ENCODE data around the gene POP5.
A peak's percentile ranks its signal among the peaks of the same experiment; 100 is the strongest.

Gene POP5

DNA sequence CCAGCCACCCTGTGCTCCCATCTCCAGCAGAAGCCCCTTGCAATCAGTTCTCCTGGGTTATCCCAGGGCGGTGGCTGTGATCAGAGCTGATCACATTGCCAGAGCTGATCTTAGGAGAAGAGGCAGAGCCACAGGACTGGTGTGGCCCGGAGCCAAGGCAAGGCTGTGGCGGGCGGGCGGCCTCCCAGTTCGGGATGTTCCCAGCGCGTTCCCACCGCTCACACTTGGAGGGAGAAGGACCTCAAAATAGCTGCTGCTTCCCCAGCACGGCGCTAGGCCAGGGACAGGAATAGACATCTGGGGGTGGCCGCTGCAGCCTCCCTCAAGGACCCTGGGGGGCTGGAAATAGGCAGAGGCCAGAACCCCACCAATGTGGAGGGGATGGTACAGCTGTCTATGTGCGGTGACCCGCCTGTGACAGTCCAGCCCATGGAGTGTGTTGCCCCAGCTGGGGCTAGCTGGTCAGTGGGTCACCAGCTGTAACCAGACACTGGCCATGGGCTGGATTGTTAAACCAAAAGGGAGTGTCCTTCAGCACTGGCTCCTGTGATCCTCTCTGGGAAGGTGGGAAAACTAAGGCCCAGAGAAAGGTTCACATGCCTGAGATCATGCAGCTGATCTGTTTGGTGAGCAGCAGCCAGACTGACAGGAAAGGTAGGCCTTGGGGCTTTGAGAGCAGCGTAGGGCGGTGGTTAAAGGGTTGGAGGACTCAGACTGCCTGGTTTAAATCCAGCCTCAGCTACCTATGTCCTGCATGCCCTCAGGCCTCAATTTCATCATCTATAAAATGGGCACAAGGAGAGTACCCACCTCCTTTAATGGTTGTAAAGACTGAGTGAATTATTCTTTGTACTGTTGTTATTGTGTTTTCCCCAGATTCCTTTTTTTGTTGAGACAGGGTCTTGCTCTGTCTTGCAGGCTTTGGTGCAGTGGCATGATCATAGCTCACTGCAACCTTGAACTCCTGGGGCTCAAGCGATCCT is 8.0 kb upstream of the POP5 start:
- TF ChIP-seq CTCF (IDR thresholded peaks at IDR 0.05; ENCODE audit: low read depth, low read length), result no peak
- DNase-seq (ENCODE audit: low read depth in 2 of 2), result no peak
- no peak overlapping the region for H3K4me3 ChIP-seq (replicated peaks in 1 of 2; ENCODE audit: low read depth in 2 of 2, low read length in 2 of 2)

DNA sequence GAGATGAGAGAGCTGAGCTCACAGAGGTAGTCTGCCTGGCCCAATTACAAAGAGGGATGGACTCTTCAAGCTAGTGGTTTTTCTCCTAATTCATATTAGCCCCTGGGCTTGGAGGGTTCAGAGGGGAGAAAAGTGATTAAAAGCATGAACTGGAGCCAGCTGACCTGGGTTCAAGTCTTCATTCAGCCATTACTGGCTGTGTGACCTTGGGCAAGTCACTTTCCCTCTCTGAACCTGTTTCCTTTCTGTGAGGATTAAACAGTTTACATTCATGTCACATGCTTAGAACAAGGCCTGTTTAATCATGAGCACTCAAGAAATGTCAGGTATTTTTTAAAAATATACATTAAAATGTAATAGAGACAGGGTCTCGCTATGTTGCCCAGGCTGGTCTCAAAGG is 7.2 kb upstream of the POP5 start:
- no peak for TF ChIP-seq CTCF (IDR thresholded peaks at IDR 0.05; ENCODE audit: low read depth, low read length)
- H3K4me3 ChIP-seq (replicated peaks in 1 of 2; ENCODE audit: low read depth in 2 of 2, low read length in 2 of 2), result no peak overlapping the region
- no peak for DNase-seq (ENCODE audit: low read depth in 2 of 2)

GRCh38 chr12:120586860-120587259 is 5.7 kb upstream of the POP5 start:
- no peak for TF ChIP-seq CTCF (IDR thresholded peaks at IDR 0.05; ENCODE audit: low read depth, low read length)
- H3K4me3 ChIP-seq (replicated peaks in 1 of 2; ENCODE audit: low read depth in 2 of 2, low read length in 2 of 2), result no peak overlapping the region
- no peak for DNase-seq (ENCODE audit: low read depth in 2 of 2)

DNA sequence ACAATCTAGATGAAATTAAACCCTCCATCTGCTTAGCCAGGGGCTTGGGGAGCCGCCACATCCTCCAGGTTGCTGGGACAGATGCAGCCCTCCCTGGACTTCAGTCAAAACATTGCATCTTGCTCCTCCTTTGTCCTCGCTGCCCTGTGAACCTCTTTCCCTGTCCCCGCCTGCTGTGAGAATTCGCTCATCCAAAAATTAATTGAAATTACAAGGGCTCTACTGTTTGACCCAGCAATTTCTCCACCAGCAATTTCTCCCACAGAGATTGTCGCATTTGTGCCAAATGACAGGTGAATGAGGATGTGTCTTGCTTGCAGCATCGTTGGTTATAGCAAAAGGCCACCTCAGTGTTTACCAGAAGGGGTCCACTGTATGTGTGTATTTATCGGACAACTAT is 5.0 kb upstream of the POP5 start:
- no peak for TF ChIP-seq CTCF (IDR thresholded peaks at IDR 0.05; ENCODE audit: low read depth, low read length)
- H3K4me3 ChIP-seq (replicated peaks in 1 of 2; ENCODE audit: low read depth in 2 of 2, low read length in 2 of 2), result no peak overlapping the region
- no peak for DNase-seq (ENCODE audit: low read depth in 2 of 2)

DNA sequence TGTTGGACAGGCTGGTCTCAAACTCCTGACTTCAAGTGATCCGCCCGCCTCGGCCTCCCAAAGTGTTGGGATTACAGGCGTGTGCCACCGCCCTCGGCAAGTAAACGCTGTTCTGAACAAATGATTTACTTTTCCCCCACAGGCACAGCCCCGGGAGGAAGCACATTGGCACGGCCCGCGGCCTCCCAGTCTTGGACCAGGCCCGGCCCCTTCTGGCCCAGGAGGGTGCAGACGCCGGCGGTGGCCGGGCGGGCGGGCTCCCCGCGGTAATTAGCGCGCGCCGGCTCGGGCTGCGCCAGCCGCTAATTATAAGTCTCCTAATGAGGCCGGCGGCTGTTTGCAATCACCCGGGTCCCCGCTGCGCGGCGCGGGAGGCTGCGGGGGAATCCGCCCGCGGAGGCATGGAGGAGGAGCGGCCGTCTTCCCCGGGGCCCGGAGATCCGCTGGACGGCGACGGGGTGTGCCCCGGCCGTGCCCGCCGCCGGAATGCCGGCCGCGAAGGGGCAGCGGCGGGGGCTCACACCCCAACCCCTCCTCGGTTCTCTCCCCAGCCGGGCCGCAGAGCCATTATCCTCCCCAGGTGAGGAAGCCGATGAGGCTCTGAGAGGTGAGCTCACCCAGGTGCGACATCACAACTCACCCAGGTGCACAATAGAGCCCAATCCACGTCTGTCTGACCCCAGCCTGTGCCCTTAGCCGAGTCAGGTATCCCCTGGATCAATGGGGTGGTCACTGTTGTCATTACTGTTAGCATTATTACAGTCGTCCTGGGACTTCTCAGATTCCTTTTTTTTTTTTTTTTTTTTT is 3.3 kb upstream of the POP5 start:
- peak; percentile 9 for TF ChIP-seq CTCF (IDR thresholded peaks at IDR 0.05; ENCODE audit: low read depth, low read length)
- peak overlapping the region; percentile 17 to 30 for H3K4me3 ChIP-seq (replicated peaks in 1 of 2; ENCODE audit: low read depth in 2 of 2, low read length in 2 of 2)
- DNase-seq (ENCODE audit: low read depth in 2 of 2), result peak in 1 of 2 donors; percentile 19

- TF ChIP-seq CTCF (IDR thresholded peaks at IDR 0.05; ENCODE audit: low read depth, low read length), result peak; percentile 95
- no peak overlapping the region for H3K4me3 ChIP-seq (replicated peaks in 1 of 2; ENCODE audit: low read depth in 2 of 2, low read length in 2 of 2)
- DNase-seq (ENCODE audit: low read depth in 2 of 2), result peak; percentile 69 to 79
Measured at GRCh38 chr12:120583478-120584030, 2.4 kb upstream of the POP5 start.

Measured in cardiac fibroblast (primary cell).